T-helper 22 cell (primary cell): Measurements from ENCODE around the gene CNNM3.
"Not testable (repeated sequence)": the region's sequence is repeated elsewhere in the genome, so short reads cannot be mapped to it uniquely, and the experiment has no call there.

Experiments used
- DNase-seq: peaks from one replicate; pipeline ENCODE4 v3.0.0-alpha.2; 2020; ENCODE audit warnings: low read depth

Gene CNNM3

DNA sequence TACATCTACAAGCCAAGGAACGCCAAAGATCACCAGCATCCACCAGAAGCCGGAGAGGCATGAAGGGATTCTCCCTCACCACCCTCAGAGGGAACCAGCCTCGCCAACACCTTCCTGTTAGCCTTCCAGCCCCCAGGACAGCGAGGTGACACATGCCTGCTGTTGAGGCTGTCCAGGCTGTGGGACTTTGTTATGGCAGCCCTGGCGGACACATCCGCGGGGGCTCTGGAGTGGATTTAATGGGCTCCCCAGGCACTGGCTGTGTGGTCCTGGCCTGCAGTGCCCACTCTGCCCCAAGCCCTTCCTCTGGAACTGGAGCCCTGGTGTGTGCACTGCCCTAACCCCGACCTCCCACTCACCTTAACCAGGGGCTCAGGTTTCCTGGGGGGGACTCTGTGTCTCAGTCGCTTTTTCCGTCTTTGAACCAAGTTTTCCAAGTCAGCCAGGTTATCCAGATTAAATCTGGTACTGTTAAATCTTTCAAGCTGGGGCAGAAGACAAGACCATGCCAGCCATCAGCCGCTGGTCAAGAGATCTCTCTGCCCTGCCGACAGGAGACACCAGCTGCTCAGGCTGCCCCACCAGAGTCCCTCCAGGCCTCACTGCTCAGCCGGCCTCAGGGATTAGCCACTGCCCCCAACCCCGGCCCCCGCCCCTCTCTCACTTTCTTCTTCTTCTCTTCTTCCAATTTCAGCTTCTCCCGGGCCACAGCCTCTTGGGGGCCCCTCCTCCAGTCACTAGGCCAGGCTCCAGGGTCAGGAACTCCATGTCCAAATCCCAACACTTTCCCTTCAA lies 25.8 kb downstream of the CNNM3 start:
- no peak for DNase-seq

GRCh38 chr2:96842600-96842999 lies 26.5 kb downstream of the CNNM3 start:
- DNase-seq = no peak

DNA sequence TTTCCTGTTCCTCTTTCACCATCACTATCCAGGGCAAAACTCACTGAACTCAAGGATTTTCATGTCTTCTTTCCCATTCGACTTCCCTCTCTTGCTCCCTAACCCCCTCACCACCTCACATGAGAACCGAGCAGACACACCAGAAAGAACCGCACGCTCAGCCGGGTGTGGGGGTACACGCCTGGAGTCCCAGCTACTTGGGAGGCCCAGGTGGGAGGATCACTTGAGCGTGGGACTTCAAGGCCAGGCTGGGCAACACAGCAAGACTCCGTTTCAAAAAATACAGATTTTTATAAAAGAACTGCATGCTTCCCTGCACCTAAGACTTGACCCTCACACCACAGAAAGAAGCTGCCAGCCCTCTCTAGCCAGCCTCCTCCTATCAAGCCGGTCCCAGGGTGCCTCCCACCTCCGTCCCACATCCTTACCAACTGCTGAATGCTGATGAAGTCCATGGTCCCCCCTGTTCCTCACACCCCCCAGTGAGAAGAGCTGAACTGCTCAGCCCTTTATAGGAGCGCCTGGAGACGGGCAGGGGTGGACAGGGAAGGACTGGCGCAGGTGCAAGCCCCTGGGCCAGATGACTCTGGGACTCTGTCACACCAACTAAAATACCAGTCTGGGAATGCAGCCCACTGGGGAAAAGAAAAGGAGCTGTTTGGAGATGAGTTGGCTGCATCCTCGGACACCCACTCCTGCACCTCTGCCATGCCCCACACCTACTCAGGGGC lies 27.6 kb downstream of the CNNM3 start, which contains the start of gene ANKRD23:
Gene ANKRD23 (minus strand): TSS at position 484 of the 731 bp plus-strand sequence. CDS start 29 bp downstream, at position 455.
- DNase-seq = no peak

- DNase-seq = no peak
These were observed 28.3 kb downstream of the CNNM3 start for GRCh38 chr2:96844405-96844808.

- no peak for DNase-seq
These were observed 30.8 kb downstream of the CNNM3 start for GRCh38 chr2:96846825-96847224.

GRCh38 chr2:96847586-96847985 lies 31.5 kb downstream of the CNNM3 start:
- no peak for DNase-seq

- no peak for DNase-seq
These were observed 32.2 kb downstream of the CNNM3 start for GRCh38 chr2:96848264-96848663.

- no peak for DNase-seq
These were observed 36.6 kb downstream of the CNNM3 start for GRCh38 chr2:96852667-96853066.

GRCh38 chr2:96853321-96853720 lies 37.3 kb downstream of the CNNM3 start:
- no peak for DNase-seq

- DNase-seq = no peak
These were observed 41.0 kb downstream of the CNNM3 start for GRCh38 chr2:96856776-96857666.

DNA sequence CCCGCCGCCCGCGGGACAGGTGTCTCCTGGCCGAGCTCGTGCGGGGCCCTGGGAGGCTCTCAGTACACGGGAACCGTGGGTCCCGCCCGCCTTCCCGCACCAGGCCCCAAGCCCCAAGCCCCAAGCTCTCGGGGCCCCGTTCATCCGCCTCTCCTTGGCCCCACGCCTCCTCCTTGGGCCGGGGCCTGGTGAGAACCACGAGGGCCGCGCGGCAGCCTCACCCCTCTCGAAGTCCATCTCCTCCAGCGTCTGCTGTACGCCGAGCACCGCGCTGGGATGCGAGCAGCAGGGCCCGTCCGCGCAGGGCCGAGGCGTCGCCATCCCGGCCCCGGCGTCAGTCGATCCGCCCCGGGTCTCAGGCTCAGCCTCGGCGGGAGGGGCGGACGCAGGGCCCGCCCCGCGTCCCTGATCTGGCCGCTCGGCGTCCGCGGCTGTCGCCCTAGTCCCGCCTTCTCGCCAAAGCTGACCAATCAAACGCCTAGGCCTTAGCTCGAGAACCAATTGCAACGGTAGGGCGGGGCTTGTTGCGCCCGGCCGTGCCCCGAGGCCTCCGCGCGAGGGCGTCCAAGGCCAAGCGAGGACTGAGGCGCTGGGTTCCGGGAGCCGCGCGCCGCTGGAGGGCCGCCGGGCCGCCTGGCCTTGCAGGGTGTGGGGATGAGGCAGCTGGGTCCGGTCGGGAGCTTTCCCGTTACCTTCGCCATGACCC lies 41.8 kb downstream of the CNNM3 start, which contains the start of gene ANKRD39:
Gene ANKRD39 (minus strand): TSS at position 350 of the 706 bp plus-strand sequence. CDS start 29 bp downstream, at position 321.
- peak; percentile 93 for DNase-seq

DNA sequence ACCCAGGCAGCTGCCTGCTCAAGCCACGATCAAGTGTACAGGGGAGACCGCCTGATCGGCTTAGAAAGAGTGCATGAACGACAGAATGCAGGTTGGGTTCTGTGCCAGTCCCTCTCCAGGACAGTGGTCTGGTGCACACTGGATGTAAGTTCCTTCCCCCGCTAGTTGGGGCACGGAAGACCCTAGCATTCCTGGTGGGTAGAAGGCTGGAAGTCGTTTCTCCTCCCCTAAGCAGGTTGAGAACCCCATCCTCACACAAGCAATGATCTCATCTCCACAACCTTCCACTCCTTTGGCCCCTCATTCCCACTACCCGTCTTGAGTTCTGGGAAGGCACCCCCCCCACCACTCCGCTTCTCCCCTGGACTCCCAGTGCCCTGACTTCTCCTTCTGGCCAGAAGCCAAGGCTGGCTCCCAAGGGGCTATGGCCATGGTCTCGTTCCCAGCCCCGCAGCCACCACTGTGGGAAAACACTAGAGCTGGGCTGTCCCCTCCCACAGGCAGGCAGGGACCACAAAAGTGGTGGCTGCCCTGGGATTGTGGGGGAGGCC lies 43.1 kb downstream of the CNNM3 start:
- DNase-seq = no peak

DNA sequence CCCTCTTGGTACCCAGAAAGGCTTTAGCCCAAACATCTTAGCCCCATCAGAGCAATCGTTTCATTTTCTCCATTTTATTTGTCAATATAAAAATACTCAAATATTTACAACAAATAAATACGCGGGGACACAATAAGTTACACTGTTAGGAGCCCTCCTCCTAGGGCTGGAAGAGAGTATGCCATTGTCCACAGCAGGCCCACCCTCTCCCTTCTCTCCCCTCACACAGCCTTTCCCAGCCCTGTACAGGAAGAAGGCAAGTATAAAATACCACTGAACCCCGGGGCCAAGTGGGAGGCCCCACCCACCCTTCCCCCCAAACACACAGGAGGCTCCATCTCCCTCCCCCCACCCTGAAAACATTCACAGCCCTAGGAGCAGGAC lies 43.6 kb downstream of the CNNM3 start:
- no peak for DNase-seq

DNA sequence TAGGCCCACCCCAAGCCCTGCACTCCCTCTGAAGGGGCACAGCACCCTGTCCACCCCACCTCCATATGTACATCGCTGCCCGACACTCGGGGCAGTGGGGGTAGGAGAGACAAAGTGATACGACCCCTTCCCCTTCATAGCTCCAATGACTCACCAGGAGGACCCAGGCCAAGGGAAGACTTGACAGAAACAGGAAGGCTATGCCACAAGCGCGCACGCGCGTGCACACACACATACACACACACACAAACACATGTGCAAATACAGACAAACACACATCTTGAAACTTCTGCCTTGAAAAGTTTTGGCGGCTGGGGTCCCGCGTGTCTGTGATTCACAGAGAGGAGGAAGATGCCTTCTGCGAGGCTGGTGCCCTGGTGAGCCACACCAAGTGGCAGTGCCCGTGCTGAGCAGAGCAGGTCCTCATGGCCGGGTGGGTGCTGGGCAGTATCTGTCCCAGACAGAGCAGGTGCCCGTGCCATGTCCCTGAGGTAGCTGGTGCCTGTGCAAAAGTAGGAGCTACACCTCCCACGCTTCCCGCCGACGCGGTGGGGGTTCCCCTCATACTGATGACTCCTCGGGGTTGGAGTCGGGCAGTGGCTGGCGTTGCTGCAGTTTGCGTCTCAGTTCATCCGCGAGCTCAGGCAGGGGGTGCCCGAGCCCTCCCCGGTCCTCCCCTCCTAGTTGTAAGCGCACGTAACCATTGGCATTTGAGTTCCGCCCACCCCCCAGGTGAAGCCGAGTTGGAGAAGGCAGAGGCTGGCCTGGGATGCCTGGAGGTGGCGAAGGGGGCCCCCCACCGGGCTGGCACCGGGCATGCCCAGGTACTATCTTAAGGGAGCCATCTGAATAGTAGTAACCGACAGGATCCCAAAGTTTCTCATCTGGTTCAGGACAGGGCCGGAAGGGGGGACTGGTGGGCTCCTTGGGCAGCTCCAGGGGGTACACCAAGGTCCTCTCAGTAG lies 44.3 kb downstream of the CNNM3 start:
- DNase-seq = no peak

- DNase-seq = no peak
These were observed 45.0 kb downstream of the CNNM3 start for GRCh38 chr2:96861074-96861473.

GRCh38 chr2:96863056-96863455 lies 47.0 kb downstream of the CNNM3 start:
- not testable (repeated sequence) for DNase-seq

- DNase-seq = no peak
These were observed 47.7 kb downstream of the CNNM3 start for GRCh38 chr2:96863575-96864342.

- DNase-seq = no peak
These were observed 48.4 kb downstream of the CNNM3 start for GRCh38 chr2:96864343-96865091.

DNA sequence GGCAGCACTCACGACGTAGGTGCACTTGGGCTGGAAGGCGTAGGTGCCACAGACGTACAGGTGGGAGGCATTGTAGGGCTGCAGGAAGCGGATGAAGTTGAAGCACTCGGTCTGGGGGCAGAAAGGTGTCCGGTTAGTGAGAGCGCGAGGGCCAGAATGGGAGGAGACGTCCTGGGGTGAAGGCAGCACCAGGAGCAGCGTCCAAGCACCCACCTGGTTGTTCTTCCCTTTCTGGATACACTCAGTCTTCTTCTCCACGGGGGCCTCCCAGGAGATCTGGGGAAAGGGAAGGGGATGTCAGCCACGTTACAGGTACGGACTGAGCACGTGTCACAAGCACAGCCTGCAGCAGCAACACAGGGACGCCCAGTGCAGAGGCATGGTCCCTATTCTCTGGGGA lies 49.6 kb downstream of the CNNM3 start:
- no peak for DNase-seq
